ENCODE results near the gene PHF11. TPM values are rescaled to one million over a fixed set of nuclear protein-coding genes. Genes with fewer than 3 reads are reported as not detected.
"Not testable (repeated sequence)": the region's sequence is repeated elsewhere in the genome, so short reads cannot be mapped to it uniquely, and the experiment has no call there.

Gene PHF11
- total RNA-seq, 1 donor from 2014 or later: 67.8 TPM

- DNase-seq (ENCODE audit: low spot score): no peak
Observed at GRCh38 chr13:49546561-49546960, 50.8 kb downstream of the PHF11 start.

- no peak for DNase-seq (ENCODE audit: low spot score)
Observed at GRCh38 chr13:49549289-49549688, 53.5 kb downstream of the PHF11 start.

GRCh38 chr13:49550942-49551644 lies 55.3 kb downstream of the PHF11 start:
- no peak for DNase-seq (ENCODE audit: low spot score)

GRCh38 chr13:49553888-49554287 lies 58.1 kb downstream of the PHF11 start:
- DNase-seq (ENCODE audit: low spot score): no peak

GRCh38 chr13:49554387-49554786 lies 58.6 kb downstream of the PHF11 start:
- DNase-seq (ENCODE audit: low spot score): no peak

- DNase-seq (ENCODE audit: low spot score): no peak
Observed at GRCh38 chr13:49559006-49559405, 63.3 kb downstream of the PHF11 start.

- peak; percentile 72 for DNase-seq (ENCODE audit: low spot score)
Observed at GRCh38 chr13:49560270-49561061, 64.7 kb downstream of the PHF11 start.

GRCh38 chr13:49561062-49561410 lies 65.3 kb downstream of the PHF11 start:
- DNase-seq (ENCODE audit: low spot score): no peak

- DNase-seq (ENCODE audit: low spot score): no peak
Observed at GRCh38 chr13:49563516-49563915, 67.8 kb downstream of the PHF11 start.

- not testable (repeated sequence) for DNase-seq (ENCODE audit: low spot score)
Observed at GRCh38 chr13:49565461-49565860, 69.7 kb downstream of the PHF11 start.

GRCh38 chr13:49566461-49566860 lies 70.7 kb downstream of the PHF11 start:
- no peak for DNase-seq (ENCODE audit: low spot score)

- DNase-seq (ENCODE audit: low spot score): no peak
Observed at GRCh38 chr13:49567491-49567890, 71.7 kb downstream of the PHF11 start.

GRCh38 chr13:49569993-49570689 lies 74.4 kb downstream of the PHF11 start:
- DNase-seq (ENCODE audit: low spot score): no peak

- DNase-seq (ENCODE audit: low spot score): no peak
Observed at GRCh38 chr13:49571299-49572240, 75.8 kb downstream of the PHF11 start.

Other genes with a start within 250 kb of the PHF11 start
- 9.4 TPM for gene CDADC1, start 248.0 kb upstream of the PHF11 start, total RNA-seq
- 73.9 TPM for gene CAB39L, start 51.9 kb upstream of the PHF11 start, total RNA-seq
- gene SETDB2, start 51.7 kb upstream of the PHF11 start, total RNA-seq: 16.6 TPM
- gene RCBTB1, start 89.6 kb downstream of the PHF11 start, total RNA-seq: 12.2 TPM
- gene ARL11, start 132.6 kb downstream of the PHF11 start, total RNA-seq: 1.7 TPM
- gene EBPL, start 195.5 kb downstream of the PHF11 start, total RNA-seq: 51.5 TPM